ENCODE measurements around the gene FHL2.

DNA sequence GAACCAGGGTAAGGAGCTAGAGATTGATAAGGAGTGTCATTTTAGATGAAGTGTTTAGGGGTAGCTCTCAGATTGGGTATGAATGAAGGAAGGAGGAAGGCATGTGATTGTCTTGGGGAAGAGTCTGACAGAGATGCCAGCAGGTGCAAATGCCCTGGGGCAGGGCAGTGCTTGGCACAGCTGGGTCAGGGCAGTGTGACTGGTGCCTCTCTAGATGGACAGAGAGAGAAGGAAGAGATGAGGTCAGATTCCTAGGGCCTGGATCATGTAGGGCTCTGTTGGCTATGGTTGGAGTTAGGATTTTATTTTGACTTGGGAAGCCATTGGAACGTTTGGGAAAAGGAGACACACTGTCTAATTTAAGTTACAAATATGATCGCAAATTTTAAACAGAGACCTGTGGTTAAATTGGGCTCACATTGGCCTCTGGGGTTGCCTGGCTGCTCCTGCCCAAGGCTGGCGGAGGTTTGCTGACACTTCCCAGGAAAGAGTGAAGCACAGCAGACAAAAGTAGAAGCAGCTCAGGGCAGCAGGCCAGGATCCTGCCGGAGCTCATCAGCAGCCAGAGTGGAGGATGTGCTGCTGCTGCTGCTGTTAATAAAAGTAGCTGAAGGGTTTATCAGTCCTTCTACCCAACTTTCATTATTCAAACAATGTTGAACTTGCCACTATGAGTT, 32.7 kb upstream of the FHL2 start:
- TF ChIP-seq CTCF (IDR thresholded peaks at IDR 0.05; ENCODE audit: insufficient read depth, low read length, poor library complexity, severe bottlenecking) (no peak), EZH2phosphoT487 (conservative IDR thresholded peaks at IDR 0.05; ENCODE audit: low read length) (no peak)

Measured in SU-DHL-6 (cell line).